Measurements from ENCODE around the gene SERPINE3.

DNA sequence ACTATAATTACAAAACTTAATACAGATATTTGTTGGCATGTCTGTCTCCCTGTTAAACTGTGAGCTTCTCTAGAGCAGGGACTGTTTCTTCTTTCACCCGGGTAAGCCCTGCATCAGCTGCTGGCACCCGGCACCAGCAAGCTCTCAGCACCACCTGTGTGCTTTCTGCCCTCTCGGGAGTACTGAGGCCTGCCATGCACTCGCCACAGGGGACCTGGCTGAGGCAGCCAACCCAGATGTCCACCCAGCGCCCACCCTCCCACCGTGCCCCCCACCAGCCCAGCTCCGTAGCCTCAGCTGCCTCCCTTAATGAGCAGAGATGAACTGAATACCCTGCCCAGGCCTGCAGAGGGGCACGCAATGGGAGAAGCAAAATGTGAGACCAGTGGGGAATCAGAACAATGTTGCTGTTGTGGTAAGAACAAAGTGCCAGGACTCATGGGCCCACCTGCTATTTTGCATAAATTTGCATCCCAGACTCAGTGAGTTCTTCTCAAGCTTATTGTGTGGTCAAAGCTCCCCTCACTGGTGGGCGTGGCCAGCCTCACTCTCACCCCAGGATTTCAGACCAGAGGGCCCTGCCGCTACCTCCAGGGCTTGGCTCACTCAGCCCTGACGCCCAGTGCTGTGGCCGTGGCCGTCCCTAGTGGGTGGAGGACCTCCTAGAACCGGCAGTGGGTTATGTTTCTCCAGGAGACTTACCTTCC lies 14.6 kb upstream of the SERPINE3 start:
- no peak for TF ChIP-seq POLR2A (IDR thresholded peaks at IDR 0.05)
- no peak for TF ChIP-seq POLR2AphosphoS5 (IDR thresholded peaks at IDR 0.05)

All from transverse colon (tissue), 3 donors.